Measurements from ENCODE around the gene ZNF12. TPM values are rescaled to one million over a fixed set of nuclear protein-coding genes. Genes with fewer than 3 reads are reported as not detected.

ZNF12 gene
- total RNA-seq, 2 donors from 2014 or later, result 24.2 to 29.4 TPM

- peak; percentile 95 for DNase-seq
- no peaks in the 10 kb centered on the region for H3K4me1 ChIP-seq (ENCODE audit: control insufficient read depth, insufficient read depth, low read length)
- H3K36me3 ChIP-seq (ENCODE audit: control insufficient read depth, insufficient read depth, low read length), result peaks cover 11% of the 10 kb centered on the region
- H3K9ac ChIP-seq (ENCODE audit: extremely low read depth, low read length, poor library complexity, severe bottlenecking), result no peak overlapping the region
- no peaks in the 10 kb centered on the region for H3K27me3 ChIP-seq (ENCODE audit: control insufficient read depth, insufficient read depth, low read length, poor library complexity, severe bottlenecking)
- Mint-ChIP-seq H3K4me3 (no peak overlapping the region), H3K4me1 (peaks cover 16% of the 10 kb centered on the region), H3K36me3 (ENCODE audit: low read depth) (peaks cover 43% of the 10 kb centered on the region), H3K27ac (peak overlapping the region; percentile 93), H3K9me3 (no peaks in the 10 kb centered on the region), H3K27me3 (ENCODE audit: insufficient read depth) (no peaks in the 10 kb centered on the region)
- no peak overlapping the region for H3K27ac ChIP-seq (ENCODE audit: low read depth, low read length)
- TF ChIP-seq CTCF (conservative IDR thresholded peaks at IDR 0.05), result no peak
- 53 to 70% methylated on average over 3 to 11 of the region's 11 CpGs for WGBS, 2 experiments (ENCODE audit: insufficient coverage in 1 of 2, insufficient read length in 1 of 2)
- H3K4me3 ChIP-seq (ENCODE audit: low read length), result no peak overlapping the region
- no peaks in the 10 kb centered on the region for H3K9me3 ChIP-seq (ENCODE audit: control insufficient read depth, low read length)
Measured at GRCh38 chr7:6640246-6640721, 66.5 kb downstream of the ZNF12 start.

GRCh38 chr7:6639627-6640026 is 67.1 kb downstream of the ZNF12 start:
- H3K9ac ChIP-seq (ENCODE audit: extremely low read depth, low read length, poor library complexity, severe bottlenecking), result no peak overlapping the region
- H3K4me1 Mint-ChIP-seq, result peaks cover 18% of the 10 kb centered on the region
- H3K4me1 ChIP-seq (ENCODE audit: control insufficient read depth, insufficient read depth, low read length), result no peaks in the 10 kb centered on the region
- no peaks in the 10 kb centered on the region for H3K9me3 Mint-ChIP-seq
- H3K9me3 ChIP-seq (ENCODE audit: control insufficient read depth, low read length), result no peaks in the 10 kb centered on the region
- H3K27me3 Mint-ChIP-seq (ENCODE audit: insufficient read depth), result no peaks in the 10 kb centered on the region
- no peak for TF ChIP-seq CTCF (conservative IDR thresholded peaks at IDR 0.05)
- no peak for DNase-seq
- peaks cover 5% of the 10 kb centered on the region for H3K36me3 ChIP-seq (ENCODE audit: control insufficient read depth, insufficient read depth, low read length)
- H3K4me3 ChIP-seq (ENCODE audit: low read length), result no peak overlapping the region
- peaks cover 37% of the 10 kb centered on the region for H3K36me3 Mint-ChIP-seq (ENCODE audit: low read depth)
- WGBS, 2 experiments (ENCODE audit: insufficient coverage in 1 of 2, insufficient read length in 1 of 2), result 93 to 97% methylated on average over 7 to 11 of the region's 11 CpGs
- no peak overlapping the region for H3K27ac ChIP-seq (ENCODE audit: low read depth, low read length)
- no peak overlapping the region for H3K4me3 Mint-ChIP-seq
- no peaks in the 10 kb centered on the region for H3K27me3 ChIP-seq (ENCODE audit: control insufficient read depth, insufficient read depth, low read length, poor library complexity, severe bottlenecking)
- H3K27ac Mint-ChIP-seq, result peak overlapping the region; percentile 93

- no peak for TF ChIP-seq CTCF (conservative IDR thresholded peaks at IDR 0.05)
- Mint-ChIP-seq H3K9me3 (no peaks in the 10 kb centered on the region), H3K27me3 (ENCODE audit: insufficient read depth) (no peaks in the 10 kb centered on the region), H3K27ac (peak overlapping the region; percentile 72), H3K4me3 (peak overlapping the region; percentile 65), H3K4me1 (peaks cover 18% of the 10 kb centered on the region), H3K36me3 (ENCODE audit: low read depth) (peaks cover 32% of the 10 kb centered on the region)
- no peak overlapping the region for H3K27ac ChIP-seq (ENCODE audit: low read depth, low read length)
- H3K27me3 ChIP-seq (ENCODE audit: control insufficient read depth, insufficient read depth, low read length, poor library complexity, severe bottlenecking), result no peaks in the 10 kb centered on the region
- H3K4me1 ChIP-seq (ENCODE audit: control insufficient read depth, insufficient read depth, low read length), result no peaks in the 10 kb centered on the region
- DNase-seq, result no peak
- no peak overlapping the region for H3K9ac ChIP-seq (ENCODE audit: extremely low read depth, low read length, poor library complexity, severe bottlenecking)
- no peaks in the 10 kb centered on the region for H3K36me3 ChIP-seq (ENCODE audit: control insufficient read depth, insufficient read depth, low read length)
- no peak overlapping the region for H3K4me3 ChIP-seq (ENCODE audit: low read length)
- WGBS, 2 experiments (ENCODE audit: insufficient coverage in 1 of 2, insufficient read length in 1 of 2), result 93 to 97% methylated on average over 3 to 4 of the region's 4 CpGs
- H3K9me3 ChIP-seq (ENCODE audit: control insufficient read depth, low read length), result no peaks in the 10 kb centered on the region
Measured at GRCh38 chr7:6639032-6639431, 67.7 kb downstream of the ZNF12 start.

Other genes with a start within 250 kb of the ZNF12 start
- gene KDELR2, start 222.8 kb downstream of the ZNF12 start, total RNA-seq, result 100 to 1,000 TPM in 1 of 2 donors, 10 to 100 TPM in 1; 90.2 to 123 TPM
- gene GRID2IP, start 155.5 kb downstream of the ZNF12 start, total RNA-seq, result 1 to 10 TPM; 2.4 to 4.9 TPM
- gene ZDHHC4, start 129.5 kb downstream of the ZNF12 start, total RNA-seq, result 10 to 100 TPM; 79.1 to 85.6 TPM
- gene INTS15, start 116.9 kb downstream of the ZNF12 start, total RNA-seq, result 10 to 100 TPM; 34.4 to 38.0 TPM
- gene ZNF853, start 91.3 kb downstream of the ZNF12 start, total RNA-seq, result 10 to 100 TPM; 14.2 to 17.2 TPM
- 10 to 100 TPM; 21.4 to 29.6 TPM for gene ZNF316, start 69.6 kb downstream of the ZNF12 start, total RNA-seq
- gene RSPH10B2, start 47.2 kb upstream of the ZNF12 start, total RNA-seq, result under 1 TPM; 0.42 to 0.75 TPM
- gene CCZ1B, start 119.3 kb upstream of the ZNF12 start, total RNA-seq, result 10 to 100 TPM; 84.7 to 93.7 TPM

Measured in endodermal cell (in vitro differentiated cells).